GM21423 (cell line): Measurements from ENCODE around the gene ARPC2.
"Not testable (repeated sequence)": the region's sequence is repeated elsewhere in the genome, so short reads cannot be mapped to it uniquely, and the experiment has no call there.

Experiments
- ATAC-seq: cut with Tn5 transposase; IDR thresholded peaks from one replicate; pipeline ENCODE4 v1.9.1; 2021; ENCODE audit warnings: mild to moderate bottlenecking, moderate library complexity; ENCODE audit not compliant: unreplicated experiment

Gene ARPC2

DNA sequence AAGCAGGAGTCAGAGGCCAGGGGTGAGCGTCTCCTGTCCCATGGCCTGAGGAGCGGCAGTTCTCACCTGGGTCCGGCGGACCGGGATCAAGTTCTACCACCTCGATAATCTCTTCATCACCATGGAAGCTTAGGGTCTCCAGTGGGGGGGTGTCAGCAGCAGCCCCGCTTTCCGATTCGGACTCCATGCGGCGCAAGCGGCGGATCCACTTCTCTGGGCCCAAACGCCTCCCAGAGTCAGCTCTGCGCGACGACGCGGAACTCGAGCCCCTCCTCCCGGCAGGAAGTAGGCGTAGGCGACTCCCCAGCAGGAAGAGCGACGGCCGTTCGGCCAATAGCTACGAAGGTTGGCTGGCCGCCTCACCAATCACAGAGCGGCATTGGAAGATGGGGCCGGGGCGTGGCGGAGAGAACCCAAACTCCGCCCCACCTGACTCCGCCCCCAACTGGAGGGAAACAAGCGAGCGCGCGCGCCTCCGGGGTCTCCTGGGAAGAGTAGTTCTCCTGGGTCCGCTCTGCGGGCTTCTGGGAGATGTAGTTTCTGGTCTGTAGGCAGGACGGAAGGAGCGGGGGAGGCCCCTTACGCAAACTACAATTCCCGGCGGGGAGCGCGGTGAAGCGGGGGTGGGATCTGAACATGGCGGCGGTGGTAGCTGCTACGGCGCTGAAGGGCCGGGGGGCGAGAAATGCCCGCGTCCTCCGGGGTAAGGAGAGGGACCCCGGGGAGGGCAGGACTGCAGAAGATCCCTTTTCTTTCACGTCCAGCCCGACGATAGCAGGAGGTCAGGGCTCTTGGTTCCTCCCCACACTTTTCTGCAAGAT, 53.1 kb downstream of the ARPC2 start, which contains the start of the genes AAMP and PNKD:
TSS of gene AAMP (minus strand) at position 238 of the 821 bp plus-strand sequence. CDS start at position 187, 51 bp downstream.
TSS of gene PNKD (plus strand) at position 620 of the 821 bp plus-strand sequence. CDS start at position 637, 17 bp downstream.
- peak; percentile 89 for ATAC-seq

DNA sequence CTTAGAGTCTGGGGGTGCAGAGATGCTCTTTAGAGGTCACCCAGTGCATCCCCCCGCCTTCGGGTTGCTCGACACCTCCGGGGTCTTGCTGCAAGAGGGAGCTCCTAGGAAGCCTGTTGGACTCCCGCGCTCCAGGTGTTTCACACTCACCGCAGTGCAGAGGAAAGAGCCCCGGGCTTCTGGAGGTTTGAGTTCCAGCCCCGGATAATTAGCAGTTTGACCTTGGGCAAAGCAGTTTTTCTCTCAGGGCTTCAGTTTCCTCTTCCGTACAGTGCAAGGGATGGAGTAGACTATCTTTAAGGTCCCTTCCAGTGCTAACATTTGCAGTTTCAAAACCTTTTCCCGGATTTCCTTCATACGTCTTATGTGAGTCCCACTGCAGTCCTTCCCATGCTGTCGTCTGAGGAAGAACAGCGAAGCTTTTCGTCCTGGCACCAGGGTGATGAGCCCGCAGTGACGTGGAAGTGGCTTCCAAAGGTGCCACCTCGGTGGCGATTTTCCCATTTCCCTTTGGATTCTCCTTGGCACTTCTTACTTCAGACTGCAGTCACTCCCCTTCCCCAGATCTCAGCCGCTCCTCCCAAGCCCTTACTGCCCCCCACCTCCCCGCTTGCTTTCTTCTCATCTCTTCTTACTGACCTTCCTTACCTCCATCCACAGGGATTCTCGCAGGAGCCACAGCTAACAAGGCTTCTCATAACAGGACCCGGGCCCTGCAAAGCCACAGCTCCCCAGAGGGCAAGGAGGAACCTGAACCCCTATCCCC, 53.9 kb downstream of the ARPC2 start:
- ATAC-seq, result no peak

DNA sequence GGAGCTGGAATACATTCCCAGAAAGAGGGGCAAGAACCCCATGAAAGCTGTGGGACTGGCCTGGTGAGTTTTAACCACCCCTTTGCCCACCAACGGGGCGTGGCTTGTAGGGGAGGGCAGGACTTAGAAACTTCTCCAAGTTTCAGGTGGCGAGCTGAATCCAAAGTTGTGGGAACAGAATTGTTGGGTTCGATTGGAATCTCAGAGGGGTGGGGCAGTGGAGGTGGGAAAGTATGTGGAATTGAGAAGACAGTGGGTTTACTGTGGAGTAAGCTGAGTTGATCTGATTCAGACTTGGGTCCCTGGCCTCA, 54.5 kb downstream of the ARPC2 start:
- ATAC-seq, result no peak

GRCh38 chr2:218271865-218272530, 55.0 kb downstream of the ARPC2 start:
- no peak for ATAC-seq

- ATAC-seq, result no peak
These were observed 55.7 kb downstream of the ARPC2 start for GRCh38 chr2:218272531-218273212.

DNA sequence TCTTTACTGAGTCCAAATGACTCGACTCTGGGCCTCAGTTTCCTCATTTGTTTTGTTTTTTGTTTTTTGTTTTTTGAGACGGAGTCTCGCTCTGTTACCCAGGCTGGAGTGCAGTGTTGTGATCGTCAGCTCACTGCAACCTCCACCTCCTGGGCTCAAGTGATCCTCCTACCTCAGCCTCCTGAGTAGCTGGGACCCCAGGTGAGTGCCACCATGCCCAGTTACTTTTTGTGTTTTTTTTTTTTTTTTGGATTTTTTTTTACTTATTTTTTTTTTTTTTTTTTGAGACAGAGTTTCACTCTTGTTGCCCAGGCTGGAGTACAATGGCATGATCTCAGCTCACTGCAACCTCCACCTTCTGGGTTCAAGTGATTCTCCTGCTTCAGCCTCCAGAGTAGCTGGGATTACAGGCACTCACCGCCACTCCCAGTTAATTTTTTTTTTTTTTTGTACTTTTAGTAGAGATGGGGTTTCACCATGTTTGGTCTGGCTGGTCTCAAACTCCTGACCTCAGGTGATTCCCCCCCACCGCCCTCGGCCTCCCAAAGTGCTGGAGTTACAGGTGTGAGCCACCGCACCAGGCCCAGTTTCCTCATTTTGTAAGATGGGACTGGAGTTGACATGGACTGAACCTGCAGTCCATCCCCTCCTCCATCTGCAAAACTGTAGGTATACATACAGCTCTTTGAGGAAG, 56.4 kb downstream of the ARPC2 start:
- ATAC-seq, result not testable (repeated sequence)

DNA sequence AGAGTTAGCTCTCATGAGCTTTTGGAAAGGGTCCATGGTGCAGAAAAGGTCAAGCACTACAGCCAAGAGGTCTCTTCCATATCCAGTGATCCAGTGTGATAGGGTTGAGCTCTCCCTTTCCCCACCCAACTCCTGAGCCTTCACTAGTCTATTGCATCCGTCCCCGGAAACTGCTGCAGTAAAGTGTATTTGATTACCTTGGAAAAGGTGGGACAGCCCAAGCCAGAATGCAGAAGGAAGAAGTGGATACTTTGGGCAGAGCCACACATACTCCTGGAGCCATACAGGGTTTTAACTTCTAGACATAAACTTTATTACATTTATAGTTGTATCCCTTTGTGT, 56.9 kb downstream of the ARPC2 start:
- no peak for ATAC-seq

DNA sequence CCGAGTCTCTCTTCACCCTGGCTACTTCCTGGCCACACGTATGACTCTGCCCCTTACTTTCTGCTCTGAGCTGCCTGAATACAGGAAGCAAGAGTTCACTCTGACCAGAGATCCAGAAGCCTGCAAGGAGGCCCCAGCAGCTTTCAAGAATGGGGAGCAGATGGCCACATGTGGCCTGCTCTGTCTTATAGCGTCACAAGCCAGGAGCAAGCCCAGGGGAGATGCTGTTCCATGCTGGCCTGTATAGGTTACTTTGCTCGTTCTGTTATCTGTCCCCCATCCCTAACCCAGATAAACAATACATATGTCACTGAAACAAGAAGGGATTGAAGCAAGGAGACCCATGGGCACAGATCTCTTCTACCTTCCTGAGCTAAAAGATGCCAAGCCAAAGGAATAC, 57.6 kb downstream of the ARPC2 start:
- no peak for ATAC-seq

- ATAC-seq, result no peak
These were observed 58.5 kb downstream of the ARPC2 start for GRCh38 chr2:218275371-218276072.

DNA sequence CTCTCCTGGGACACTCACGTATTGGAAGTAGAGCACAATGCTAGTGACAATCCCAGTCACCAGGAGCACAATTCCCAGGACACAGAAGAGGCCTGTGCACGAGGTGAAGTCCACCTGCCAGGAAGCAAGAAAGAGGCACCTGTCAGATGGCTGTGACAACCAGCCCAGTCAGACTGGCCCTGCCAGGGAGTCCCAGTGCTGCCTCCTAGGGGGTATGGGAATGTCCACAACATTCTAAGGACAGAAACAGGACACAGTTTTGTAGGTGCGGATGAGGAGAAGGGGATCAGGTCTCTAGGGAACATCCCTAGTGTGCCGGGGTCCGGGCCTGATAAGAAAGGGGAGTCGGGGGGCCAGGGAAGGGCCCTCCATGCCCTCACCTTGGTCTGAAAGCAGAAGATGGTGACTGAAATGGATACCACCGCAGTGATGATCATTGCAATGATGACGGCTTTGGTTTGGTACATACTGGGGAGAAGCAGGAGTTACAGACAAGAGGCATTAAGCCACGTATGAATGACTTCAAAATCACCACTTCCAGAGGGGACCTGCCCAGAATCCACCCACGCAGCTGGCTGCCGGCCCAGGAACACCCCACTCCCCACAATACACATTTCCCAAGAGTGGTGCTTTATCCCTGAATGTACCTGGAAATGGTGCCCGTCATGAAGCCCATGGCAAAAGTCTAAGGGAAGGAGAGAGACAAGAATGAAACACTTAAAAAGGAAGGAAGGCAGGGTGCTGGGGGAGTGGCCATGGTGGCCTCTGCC, 60.2 kb downstream of the ARPC2 start:
- ATAC-seq, result no peak

DNA sequence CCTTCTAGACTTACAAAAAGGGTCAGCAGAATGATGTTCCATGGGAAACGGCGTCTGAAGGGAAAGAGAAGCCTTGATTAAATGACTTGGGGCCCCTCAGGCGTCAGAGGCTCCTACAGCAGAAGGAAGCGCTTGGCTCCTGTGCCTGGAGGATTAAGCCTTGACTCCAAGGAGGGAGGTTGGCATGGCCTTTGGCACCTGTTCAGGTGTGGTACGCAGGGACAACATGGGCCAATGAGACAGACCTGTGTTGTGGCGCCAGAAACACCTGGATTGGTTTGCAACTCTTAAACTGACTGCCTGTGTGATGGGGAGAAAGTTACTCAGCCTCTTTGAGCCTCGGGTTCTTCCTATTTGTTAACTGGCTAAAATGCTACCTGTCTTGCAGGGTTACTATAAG, 60.9 kb downstream of the ARPC2 start:
- ATAC-seq, result no peak

- no peak for ATAC-seq
These were observed 61.8 kb downstream of the ARPC2 start for GRCh38 chr2:218278531-218279360.

- ATAC-seq, result no peak
These were observed 63.4 kb downstream of the ARPC2 start for GRCh38 chr2:218280260-218280870.

DNA sequence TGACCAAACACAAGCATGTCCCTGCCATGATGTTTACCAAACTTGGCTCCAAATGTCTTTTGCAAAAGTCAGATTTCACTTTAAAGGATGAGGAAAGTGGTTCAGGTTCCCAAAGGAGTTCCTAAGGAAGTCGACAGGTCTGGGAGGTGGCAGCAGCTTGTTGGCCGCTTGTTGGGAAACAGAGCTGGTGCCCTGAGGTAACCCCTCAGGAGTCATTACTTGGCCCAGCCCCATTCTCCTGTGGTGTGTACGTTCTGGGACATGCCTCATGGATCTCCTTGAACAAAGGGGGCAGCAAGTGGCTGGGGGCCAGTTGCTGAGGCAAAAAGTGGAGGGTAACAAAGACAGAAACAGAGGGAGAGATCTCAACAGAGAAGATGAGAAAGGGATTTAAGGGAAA, 64.5 kb downstream of the ARPC2 start:
- no peak for ATAC-seq

GRCh38 chr2:218282173-218282991, 65.4 kb downstream of the ARPC2 start:
- no peak for ATAC-seq

DNA sequence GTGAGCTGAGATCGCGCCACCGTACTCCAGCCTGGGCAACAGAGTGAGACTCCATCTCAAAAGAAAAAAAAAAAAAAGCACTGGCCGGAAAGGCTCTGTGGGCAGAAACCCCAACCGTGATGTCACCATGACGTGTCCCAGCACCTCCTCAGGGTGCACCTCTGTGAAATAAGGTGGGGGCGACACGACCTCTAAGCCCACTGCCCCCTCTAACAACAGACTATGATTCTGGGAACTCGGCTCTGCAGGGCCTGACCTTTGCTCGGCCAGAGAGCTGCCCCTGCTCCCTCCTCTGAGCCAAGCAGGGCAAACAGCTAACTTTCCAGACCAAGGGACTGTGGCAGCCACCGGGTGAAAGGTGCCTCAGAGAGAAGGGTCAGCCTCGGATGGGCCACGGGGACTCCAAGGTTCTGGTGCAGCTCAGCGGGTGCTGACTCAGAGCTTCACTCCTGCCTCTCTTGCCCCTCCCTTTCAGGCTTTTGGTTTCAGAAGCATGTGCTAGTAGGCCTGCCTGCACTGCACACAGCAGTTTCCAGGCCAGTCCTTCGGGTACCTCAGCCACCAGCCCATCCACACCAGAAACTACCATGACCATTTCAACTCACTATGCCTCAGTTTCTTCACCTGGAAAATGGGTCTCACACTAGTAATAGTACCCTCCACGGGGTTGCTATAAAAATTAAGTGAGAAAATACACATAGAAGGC, 67.3 kb downstream of the ARPC2 start:
- no peak for ATAC-seq
